HG03280 (cell line): Measurements from ENCODE around the gene MASP2.
"Not testable (repeated sequence)": the region's sequence is repeated elsewhere in the genome, so short reads cannot be mapped to it uniquely, and the experiment has no call there.

Experiments
- ATAC-seq: cut with Tn5 transposase; IDR thresholded peaks from one replicate; pipeline ENCODE4 v1.9.1; 2021; ENCODE audit warnings: mild to moderate bottlenecking, moderate library complexity; ENCODE audit not compliant: unreplicated experiment

Gene MASP2

GRCh38 chr1:10992004-10992403, 55.0 kb downstream of the MASP2 start:
- ATAC-seq, result not testable (repeated sequence)

- ATAC-seq, result no peak
These were observed 56.2 kb downstream of the MASP2 start for GRCh38 chr1:10990828-10991227.

- not testable (repeated sequence) for ATAC-seq
These were observed 57.0 kb downstream of the MASP2 start for GRCh38 chr1:10989920-10990516.

- no peak for ATAC-seq
These were observed 57.9 kb downstream of the MASP2 start for GRCh38 chr1:10989095-10989494.

- no peak for ATAC-seq
These were observed 59.1 kb downstream of the MASP2 start for GRCh38 chr1:10987840-10988417.

GRCh38 chr1:10986525-10986890, 60.5 kb downstream of the MASP2 start:
- no peak for ATAC-seq

GRCh38 chr1:10980841-10981727, 66.0 kb downstream of the MASP2 start:
- ATAC-seq, result no peak

GRCh38 chr1:10980094-10980577, 66.9 kb downstream of the MASP2 start:
- no peak for ATAC-seq

- ATAC-seq, result no peak
These were observed 67.5 kb downstream of the MASP2 start for GRCh38 chr1:10979483-10979920.

- ATAC-seq, result no peak
These were observed 68.3 kb downstream of the MASP2 start for GRCh38 chr1:10978719-10979118.
